NCI-H2107 (cell line): ENCODE results near the gene TNFRSF12A.

Experiments
- DNase-seq: peaks from one replicate; lab custom pipeline; 2025; lab: John Stamatoyannopoulos, UW

The TNFRSF12A gene

DNA sequence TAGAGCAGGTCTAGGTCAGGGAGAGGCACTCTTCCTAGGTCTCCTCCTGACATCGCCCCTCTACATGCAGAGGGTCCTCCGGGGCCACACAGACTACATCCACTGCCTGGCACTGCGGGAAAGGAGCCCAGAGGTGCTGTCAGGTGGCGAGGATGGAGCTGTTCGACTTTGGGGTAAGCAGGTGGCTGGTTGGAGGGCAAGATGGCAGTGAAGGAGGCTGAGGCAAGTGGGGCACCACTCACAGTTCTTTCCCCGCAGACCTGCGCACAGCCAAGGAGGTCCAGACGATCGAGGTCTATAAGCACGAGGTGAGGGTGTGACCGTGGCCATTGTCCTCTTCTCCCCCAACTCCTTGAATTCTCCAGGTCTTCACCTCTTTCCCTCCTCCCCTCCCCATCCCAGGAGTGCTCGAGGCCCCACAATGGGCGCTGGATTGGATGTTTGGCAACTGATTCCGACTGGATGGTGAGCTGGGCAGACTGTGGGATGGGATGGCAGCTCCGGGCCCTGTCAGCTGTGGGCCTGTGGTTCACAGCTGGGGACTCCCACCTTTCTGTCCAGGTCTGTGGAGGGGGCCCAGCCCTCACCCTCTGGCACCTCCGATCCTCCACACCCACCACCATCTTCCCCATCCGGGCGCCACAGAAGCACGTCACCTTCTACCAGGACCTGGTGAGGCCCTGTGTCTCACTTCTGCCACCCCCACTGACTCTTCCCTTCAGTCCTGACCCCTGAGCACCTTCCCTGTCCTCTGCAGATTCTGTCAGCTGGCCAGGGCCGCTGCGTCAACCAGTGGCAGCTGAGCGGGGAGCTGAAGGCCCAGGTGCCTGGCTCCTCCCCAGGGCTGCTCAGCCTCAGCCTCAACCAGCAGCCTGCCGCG is 6.7 kb downstream of the TNFRSF12A start:
- no peak for DNase-seq

DNA sequence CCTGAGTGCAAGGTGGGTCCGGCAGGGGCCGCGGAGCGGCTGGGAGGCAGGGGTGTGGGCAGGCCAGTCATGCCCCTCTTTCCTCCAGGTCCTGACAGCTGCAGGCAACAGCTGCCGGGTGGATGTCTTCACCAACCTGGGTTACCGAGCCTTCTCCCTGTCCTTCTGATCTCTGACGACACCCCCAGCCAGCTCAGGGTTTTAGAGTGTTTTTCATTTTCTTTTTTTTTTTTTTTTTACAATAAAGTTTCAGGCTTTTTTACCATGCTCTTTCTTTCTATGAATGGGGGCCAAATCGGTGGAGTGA is 7.3 kb downstream of the TNFRSF12A start:
- no peak for DNase-seq

DNA sequence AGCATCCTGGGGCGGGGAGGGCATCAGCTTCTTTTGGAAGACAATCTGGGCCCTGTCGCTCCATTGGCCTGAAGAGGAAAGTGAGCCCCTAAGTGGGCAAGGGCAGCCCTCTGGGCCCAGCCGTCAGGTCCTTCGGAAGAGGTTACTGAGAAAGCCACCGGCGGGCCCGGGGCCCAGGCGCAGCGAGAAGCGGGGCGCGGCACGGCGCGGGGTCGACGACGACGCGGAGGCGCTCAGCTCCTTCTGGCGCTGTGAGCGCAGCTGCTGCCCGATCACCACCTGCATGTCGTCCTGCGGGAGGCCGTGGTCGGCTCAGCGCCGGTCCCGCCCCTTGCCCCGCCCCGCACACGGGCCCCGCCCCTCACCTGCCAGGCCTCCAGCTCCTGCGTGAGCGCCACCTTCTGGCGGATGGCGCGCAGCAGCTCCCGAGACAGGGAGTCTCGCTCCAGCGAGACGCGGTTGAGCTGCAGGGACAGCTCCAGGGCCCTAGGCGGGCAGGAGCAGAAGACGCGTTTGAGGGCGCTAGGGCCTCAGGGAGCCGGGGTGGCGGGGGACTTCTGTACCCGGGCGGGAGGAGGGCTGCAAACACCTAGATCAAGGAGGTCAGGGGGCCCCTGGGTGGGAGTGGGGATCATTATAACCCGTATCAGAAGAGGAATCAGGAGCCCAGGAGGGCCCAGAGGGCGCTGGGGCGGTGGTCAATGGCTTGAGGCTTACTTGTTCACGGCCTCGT is 8.0 kb downstream of the TNFRSF12A start:
- DNase-seq: peak; percentile 90

DNA sequence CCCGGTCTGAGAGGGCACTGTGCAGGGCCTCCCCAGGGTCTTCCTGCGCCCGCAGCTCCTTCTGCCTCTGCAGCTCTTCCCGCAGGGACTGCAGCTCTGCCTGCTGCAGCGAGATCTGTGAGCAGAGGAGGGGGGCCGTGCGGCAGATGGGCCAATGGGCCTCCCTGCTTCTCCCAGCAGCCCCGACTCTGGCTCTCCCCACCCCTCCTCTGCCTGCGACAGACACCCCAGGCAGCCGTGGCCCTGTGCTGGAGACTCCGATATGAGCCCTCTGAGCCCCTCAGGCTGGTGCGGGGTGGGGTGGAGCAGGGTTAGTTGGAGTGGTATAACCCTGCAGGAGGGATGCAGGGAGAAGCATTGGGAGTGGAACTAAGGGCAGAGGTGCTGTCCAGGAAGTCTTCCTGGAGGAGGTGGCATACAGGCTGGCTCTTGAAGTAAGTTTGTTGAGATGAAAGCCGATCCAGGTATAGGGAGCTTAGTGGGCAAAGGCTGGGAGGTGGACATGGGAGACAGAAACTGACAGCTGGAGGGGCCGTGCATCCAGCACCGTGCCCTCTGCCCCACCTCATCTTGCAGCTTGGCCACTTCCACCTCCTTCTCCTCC is 8.7 kb downstream of the TNFRSF12A start:
- no peak for DNase-seq

DNA sequence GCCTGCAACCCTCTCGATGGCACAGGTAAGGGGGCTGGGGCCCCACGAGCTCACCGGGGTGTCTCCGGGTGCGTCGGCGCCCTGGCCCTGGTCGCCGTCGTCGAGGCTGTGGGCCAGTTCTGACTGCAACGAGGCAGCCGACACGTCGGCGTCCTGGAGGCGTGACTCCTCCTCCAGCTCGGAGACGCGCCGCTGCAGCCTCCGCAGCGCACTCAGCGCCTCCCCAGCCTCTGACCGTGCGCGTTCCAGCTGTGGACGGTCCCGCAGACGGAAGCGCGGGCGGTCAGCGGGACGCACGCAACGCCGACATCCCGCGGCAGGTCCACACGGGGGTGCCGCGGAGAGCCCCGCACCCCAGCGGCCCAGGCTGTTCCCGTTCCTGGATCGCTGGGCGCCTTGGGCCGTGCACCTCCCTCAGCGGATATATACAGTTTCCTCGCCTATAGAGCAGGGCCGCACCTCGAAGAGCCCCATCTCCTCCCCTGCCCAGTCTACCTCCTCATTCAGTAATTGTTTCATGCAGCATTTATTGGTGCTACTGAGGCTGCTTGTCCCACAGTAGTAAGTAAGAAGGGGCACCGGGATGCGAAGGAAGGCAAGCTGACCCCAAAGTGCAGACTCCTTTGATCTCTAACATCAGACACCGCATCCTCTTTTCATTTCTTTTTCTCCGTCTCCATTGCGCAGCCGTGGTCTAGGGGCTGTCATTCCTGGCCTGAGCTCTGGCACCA is 9.5 kb downstream of the TNFRSF12A start:
- no peak for DNase-seq

DNA sequence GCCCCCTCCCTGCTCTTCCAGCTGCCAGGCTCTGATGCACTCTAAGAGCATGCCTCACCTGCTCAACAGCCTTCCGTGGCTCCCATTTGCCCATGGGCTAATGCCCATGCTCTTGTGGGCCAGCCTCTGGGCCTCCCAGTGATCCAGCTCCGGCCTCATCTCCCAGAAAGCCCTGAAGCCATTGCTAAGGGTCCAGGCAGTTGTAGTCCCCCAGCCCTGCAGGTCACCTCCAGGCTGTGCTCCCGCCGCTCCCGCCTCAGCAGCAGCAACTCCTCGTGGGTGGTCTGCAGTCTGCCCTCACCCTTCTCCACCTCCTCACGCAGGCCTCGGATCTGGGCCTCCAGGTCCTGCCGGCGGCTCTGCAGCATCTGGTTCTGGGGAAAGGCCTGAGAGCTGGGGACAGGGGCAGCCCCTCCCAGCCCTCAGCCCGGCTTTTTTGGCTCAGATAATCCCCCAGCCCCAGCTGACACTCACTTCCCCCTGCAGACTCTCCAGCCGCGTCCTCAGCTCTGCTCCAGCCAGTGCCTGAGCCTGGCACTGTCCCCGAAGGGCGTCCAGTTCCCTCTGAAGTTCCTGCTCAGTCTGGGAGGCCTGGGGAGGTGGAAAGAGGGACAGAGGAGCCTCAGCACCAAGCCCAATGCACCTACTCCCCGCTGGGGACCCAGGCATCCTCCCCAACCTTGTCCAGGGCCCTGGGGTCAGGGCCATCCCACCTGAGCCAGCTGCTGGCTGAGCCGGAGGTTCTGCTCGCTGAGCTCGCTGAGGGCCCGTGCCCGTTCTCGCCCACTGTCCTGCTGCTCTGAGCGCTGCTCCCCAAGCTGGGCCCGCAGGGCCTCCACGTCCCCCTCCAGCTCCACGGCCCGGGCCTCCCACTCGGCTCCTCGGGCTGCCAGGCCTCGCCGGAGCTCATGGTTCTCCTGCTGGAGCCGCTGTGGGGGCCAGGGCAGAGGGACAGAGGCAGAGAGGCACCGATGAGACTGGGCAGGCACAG is 10.3 kb downstream of the TNFRSF12A start:
- no peak for DNase-seq

DNA sequence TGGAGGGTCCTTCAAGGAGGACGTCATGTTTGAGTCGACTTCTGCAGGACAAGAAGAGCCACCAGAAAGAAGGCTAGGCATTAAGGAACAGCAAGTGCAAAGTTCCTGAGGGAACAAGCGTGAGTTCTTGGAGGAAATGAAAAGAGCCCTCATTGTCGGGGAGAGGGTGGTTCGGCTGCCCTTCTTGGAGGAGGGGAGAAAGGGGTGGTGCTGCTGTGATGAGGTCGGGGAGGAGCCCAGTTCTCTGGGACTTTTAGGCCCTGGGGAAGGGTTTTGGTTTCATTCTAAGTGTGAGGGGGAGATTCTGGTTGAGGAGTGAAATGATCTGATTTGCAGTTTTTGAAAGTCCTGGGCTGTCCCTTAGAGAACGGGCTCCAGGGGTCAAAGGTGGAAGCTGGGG is 12.5 kb downstream of the TNFRSF12A start:
- no peak for DNase-seq

DNA sequence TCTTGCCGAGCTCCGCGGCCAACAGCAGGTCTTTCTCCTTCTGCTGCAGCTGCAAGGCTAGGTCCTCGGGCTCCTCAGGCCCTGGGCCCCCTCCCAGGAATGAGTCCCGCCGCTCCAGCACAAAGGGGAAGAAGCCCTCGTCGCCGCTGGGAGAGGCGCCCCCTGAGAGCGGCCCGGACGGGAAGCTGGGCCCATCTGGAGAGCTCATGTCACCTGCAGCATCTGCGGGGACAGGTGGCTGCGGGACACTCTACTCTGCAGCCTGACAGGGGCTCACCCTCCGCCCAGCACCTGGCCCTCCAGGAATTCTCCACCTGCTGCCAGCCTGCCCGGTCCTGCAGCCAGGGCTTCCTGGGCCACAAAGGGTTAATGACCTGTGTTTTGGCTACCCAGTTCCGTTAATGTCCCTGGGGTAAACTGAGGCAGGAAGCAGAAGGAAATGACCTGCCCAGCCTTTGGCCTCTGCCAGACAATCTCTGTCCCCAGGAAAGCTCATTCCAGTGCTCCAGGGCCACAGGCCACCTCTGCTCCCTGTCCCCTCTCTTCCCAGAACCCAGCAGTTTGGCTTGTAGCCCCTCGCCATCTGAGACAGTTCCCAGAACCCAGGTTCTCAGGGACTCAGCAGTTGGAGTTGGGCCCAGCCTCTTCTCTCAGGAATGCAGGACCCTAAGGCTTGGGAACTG is 15.3 kb downstream of the TNFRSF12A start:
- no peak for DNase-seq

DNA sequence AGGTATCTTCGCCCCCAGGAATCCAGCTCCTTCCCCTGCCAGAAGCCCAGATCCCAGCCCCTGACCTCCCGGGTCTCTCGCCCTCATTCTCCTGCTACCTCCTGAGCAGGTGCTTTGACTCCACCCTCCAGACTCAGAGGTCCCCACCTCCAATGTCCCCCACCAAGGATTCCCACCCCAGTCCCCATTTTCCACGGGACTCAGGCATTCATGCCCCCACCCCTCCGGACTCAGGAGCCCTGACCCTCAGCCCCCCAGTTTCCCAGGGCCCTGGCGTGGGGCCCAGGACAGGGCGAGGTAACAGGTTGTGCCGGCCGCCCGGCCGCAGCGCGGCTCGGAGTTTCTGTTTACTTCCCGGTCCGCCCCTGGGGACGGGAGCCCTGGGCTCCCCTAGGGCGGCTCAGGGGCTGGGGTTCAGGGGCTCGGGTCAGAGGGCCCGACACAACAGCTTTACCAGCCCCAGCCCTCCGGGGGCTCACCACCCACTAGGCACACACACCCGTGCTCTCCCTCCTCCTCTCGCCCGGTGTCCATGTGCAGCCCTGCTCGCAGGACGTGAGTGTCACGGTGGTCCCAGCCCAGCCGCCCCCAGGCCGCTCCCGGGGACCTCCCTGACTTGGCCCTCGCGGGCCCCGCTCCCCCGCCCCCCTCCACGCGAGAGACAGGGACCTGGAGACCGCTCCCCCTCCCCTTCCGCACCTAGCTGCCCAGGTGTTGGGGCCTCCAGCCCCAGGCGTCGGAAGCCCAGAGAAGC is 16.0 kb downstream of the TNFRSF12A start:
- DNase-seq: no peak

DNA sequence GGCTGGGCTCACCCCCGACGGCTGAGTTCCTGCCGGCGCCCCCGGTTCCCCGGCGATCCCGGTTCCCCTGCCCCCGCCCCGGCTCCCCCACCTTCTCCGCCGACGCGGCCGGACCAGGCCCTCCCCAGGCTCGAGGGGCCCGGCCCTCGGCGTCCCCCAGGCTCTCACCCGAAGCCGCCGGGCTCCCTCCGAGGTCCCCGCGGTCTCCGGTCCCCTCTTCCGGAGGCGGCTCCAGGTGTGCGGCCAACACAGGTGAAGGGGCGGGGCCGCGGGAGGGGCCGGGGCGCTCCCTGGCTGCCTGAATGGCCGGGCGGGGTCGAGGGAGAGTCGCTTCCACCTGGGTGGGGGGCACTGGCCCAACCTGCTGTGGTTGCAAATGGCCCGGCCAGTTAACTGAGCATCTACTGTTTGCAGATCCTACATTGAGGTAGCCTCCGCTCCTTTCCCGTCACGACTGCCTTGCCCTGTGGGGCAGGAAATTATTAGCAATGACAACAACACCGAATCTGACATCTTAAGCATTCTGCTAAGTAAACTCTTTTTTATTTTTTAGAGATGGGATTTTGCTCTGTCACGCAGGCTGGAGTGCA is 16.7 kb downstream of the TNFRSF12A start, which contains the start of gene BICDL2:
TSS of gene BICDL2 (minus strand) at position 219 of the 590 bp plus-strand sequence. CDS start 1,448 bp downstream, outside the sequence.
- DNase-seq: no peak

DNA sequence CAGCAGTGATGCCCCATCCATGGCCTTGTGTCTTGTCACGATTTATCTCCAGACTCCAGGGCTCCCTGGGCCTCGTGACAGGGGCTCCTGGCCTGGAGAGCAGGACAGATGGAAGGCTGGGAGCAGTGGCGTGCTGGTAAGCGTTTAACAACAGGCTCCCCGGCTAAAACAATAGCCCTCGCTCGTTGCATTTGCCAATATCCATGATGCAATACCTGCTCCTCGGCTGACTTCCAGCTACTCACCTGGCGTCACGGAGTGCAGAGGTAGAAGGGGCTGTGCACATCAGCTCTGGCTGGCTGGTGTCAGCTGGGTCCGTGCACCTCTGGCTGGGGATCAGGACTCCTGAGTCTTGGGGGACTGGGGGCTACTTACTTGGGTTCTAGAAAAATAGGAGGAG is 18.1 kb downstream of the TNFRSF12A start:
- DNase-seq: no peak

DNA sequence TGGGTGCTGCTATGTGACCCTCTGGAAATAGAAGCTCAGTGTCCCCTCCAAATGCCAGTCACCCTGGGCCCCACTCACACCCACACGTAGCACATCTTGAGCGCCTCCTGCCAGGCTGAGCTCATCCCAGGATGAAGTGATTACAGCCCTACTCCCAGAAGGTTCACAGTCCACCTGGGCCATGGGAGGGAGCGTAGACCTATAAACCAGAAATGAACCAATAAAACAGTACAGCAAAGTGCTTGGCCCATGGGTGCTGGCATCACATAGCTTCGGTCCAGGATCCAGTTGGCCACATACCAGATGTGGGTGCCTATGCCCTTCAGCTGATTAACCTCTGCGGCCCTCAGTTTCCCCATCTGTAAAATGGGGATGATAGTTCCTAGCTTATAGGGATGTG is 18.7 kb downstream of the TNFRSF12A start:
- DNase-seq: no peak

DNA sequence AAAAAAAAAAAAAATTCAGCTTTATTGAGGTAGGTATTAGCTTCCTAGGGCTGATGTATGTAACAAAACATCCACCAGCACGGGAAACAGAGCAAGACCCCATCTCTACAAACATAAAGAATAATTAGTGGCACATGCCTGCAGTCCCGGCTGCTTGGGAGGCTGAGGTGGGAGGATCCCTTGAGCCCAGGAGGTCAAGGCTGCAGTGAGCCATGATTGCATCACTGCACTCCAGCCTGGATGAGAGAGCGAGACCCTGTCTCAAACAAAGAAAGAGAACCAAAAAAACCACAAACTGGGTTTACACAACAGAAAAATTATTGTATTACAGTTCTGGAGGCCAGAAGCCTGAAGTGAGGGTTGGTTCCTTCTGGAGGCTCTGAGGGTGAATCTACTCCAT is 22.2 kb downstream of the TNFRSF12A start:
- no peak for DNase-seq

DNA sequence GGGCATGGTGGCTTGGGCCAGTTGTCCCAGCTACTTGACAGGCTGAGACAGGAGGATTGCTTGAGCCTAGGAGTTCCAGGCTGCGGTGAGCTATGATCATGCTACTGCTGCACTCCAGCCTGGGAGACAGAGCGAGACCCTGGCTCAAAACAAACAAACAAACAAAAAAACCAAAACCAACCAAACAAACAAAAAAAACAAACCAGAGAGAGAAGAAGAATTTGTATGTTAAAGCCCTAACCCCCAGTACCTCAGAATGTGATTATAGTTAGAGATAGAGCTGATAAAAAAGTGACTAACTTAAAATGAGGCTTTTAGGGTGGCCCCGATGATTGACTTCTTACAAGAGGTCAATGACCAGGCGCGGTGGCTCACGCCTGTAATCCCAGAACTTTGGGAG is 24.5 kb downstream of the TNFRSF12A start:
- no peak for DNase-seq

DNA sequence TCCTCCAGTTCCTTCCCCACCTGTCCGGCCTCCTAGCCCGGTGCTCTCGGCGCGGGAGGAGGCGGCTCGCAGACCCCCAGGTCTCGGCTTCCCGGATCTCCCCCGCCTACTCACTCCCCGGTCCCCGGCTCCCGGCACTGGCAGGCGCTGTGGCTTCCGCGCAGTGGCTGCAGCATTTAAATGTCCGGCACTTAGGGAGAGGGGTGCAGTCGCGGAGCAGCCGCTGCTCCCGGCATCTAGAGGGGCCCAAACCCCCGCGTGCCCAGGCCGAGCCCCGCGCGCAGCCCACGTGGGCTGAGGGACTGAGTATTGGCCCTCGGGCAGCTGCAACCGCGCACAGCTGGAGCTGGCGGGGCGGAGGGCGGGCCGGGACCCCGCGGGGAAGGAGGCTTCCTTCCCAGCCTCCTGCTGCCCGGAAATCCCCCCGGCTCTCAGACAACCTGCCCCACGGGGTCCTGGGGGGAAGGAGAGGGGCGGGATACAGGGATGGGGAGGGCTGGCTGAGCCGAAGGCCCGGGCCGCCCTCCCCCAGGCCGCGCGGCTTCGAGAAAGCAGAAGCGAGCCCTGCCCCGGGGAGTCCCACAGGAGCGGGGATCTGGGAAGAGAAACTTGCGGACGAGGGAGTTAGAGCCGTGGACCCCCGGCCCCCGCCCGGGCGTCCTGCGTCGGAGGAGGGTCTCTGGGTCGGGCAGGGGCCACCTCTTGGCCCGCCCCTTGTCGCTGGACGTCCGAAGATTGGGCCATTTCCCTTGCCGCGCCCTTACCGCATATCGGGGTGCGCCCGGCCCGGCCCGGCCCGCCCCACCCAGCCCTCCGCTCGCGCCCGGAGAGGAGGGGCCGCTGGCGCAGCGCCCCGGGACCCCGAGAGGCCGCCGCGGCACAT is 25.8 kb downstream of the TNFRSF12A start, which contains the start of gene MMP25:
TSS of gene MMP25 (plus strand) at position 804 of the 883 bp plus-strand sequence. CDS start 357 bp downstream, outside the sequence.
- DNase-seq: no peak

DNA sequence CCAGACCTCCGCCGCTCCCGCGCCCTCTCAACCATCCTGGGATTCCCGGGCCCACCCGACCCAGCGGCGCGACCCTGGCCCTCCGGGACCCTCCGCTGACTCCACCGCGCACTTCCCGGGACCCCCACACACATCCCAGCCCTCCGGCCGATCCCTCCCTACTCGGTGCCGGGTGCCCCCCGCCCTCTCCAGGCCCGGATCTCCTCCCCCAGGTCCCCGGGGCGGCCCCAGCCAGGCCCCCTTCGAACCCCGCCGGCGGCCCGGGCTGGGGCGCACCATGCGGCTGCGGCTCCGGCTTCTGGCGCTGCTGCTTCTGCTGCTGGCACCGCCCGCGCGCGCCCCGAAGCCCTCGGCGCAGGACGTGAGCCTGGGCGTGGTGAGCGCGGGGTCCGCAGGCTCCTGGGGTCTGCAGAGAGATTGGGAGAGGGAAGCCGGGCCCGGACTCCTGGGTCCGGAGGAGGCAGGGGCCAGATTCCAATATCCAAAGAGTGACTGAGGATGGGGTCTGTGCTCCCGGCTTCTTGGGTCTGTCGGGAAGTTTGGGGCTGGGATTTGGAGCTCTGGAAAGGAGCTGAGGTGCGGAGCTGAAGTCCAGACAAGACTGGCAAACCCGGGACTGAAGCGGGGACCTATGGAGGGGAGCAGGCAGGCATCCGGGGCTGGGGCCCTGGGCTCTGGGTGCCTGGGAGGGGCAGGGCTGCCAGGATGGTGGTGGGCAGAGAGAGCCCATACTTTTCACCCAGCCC is 26.6 kb downstream of the TNFRSF12A start:
- DNase-seq: no peak

DNA sequence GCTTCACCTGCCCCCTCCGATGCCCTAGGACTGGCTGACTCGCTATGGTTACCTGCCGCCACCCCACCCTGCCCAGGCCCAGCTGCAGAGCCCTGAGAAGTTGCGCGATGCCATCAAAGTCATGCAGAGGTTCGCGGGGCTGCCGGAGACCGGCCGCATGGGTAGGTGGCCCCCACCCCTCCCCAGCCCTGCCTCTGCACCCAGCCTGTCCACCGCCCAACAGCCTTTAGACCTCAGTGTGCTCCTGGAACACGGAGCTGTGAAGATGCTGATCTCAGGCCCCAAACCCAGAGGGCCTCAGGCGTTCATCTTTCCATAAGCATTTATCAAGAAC is 27.2 kb downstream of the TNFRSF12A start:
- DNase-seq: no peak
